Measurements from ENCODE around the gene DCST1.

DCST1 gene

DNA sequence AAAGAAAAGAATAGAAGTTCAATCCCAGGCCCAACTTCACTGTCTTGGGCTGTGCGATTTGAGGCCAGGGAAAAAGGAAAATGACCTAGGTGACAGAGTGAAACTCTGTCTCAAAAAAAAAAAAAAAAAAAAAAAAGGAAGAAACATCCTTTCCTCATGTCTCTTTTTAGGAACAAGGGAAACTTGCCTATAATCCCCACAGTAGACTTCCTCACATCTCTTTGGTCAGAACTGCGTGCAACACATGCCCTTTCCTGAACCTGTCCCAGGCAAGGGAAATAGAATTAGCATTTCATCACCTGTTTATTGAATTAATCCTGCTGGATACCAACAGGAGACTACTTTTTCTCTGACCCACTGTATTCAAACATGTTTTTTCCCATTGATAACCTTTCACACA, 2.3 kb downstream of the DCST1 start:
- no peak for DNase-seq

DNA sequence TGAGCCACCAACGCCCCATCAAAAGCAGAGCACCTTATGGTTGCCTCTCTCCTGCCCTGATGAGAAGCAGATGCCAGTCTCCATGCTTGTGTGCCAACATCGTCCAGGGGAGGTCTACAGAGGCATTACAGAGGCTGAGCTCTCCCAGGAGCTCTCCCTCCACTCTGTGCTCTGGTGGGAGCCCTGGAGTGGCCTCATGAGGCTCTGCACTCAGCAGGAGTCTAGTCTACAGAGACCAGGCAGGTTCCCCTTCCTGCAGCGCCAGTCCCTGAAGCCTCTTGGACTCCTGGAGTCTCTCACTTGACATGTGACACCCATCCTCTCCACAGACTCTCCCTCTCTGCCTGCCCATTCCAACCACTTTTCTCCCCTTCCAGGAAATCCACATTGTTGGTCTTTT, 3.4 kb downstream of the DCST1 start:
- no peak for DNase-seq

DNA sequence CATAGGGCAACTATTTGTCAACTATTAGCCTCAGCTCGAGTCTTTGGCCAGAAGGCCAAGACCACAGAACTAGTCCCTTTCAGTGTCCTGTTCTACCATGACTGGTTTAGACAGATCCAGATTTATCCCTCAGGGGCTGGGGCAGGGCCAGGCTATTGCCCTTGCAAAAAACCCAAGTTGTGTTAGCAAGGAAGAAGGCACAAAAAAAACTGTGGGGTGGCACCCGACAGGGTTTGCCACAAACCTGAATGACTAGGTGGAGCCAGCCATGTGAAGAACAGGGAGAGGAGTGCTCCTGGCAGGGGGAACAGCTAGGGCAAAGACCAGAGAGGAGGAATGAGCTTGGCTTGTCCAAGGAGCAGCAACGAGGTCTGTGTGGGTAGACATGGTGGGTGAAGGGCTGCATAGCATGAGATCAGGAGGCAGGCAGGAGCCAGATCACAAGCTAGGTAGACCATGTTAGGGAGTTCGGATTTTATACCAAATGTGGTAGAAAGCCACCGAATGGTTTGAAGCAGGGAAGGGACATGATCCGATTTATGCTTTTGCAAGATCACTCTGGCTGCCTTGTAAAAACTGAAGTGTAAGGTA, 4.3 kb downstream of the DCST1 start:
- no peak for DNase-seq

- DNase-seq = no peak
Measured at GRCh38 chr1:155038602-155039307, 5.1 kb downstream of the DCST1 start.

DNA sequence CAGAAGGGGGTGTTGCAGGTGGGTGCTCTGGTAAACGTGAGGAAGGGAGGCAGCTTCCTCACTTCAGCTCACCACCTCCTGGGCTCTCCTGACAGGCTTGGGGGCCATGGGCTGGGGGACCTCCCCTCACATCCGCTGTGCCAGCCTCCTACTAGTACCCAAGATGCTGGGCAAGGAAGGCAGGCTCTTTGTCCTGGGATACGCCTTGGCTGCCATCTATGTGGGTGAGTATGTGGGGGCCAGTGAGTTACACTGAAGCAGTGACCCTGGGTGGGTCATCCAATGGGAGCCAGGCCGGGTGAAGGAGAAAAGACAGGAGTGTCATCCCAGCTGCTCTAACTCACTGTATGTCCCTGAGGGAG, 5.7 kb downstream of the DCST1 start:
- no peak for DNase-seq

DNA sequence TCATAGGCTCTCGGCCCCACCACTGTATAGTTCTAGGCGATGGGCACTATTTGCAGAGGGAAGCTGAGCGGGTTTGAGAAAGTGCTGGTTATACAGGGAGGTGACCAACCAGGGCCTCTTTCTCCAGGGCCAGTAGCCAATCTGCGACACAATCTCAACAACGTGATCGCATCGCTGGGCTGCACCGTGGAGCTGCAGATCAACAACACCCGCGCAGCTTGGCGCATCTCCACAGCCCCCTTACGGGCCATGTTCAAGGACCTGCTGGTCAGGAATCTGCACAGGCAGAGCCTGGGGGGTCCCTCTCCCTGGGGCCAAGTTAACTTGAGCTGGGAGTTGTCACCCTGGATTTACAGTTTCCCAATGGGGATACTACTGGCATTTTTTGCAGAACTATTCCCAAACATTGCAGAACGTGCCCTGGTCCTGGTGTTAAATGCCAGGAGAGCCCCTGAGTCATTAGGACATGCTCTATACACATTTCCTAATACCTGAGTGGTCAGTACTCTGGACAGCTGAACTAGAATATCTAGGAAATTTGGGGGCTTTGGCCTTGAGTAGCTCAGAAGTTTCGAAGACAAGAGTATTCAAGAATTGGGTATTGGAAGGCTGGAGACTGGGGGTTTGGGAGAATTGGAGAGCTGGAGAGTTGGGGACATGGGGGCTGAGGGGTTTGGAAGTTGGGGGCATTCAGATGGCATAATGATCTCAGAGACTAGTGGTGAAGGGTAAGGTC, 6.9 kb downstream of the DCST1 start:
- DNase-seq = no peak

- DNase-seq = no peak
Measured at GRCh38 chr1:155042789-155043188, 9.2 kb downstream of the DCST1 start.

- no peak for DNase-seq
Measured at GRCh38 chr1:155043301-155043702, 9.7 kb downstream of the DCST1 start.

GRCh38 chr1:155043793-155044192, 10.2 kb downstream of the DCST1 start:
- no peak for DNase-seq

DNA sequence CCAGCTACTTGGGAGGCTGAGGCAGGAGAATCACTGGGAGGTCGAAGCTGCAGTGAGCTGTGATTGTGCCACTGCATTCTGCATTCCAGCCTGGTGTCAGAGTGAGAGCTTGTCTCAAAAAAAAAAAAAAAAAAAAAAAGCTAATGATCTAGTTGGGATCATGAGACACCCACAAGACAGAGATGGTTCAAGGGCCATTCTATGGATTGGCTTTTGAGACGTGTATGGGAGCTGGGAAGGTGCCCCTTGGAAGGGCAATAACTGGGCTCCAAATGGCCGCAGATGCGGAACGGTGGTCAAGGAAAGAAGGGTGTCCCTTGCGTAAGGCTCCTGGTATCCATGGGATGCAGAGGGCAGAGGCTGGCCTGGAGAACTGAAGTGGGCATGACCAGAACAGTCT, 10.7 kb downstream of the DCST1 start:
- no peak for DNase-seq

GRCh38 chr1:155044812-155045657, 11.4 kb downstream of the DCST1 start:
- peak; percentile 64 for DNase-seq

DNA sequence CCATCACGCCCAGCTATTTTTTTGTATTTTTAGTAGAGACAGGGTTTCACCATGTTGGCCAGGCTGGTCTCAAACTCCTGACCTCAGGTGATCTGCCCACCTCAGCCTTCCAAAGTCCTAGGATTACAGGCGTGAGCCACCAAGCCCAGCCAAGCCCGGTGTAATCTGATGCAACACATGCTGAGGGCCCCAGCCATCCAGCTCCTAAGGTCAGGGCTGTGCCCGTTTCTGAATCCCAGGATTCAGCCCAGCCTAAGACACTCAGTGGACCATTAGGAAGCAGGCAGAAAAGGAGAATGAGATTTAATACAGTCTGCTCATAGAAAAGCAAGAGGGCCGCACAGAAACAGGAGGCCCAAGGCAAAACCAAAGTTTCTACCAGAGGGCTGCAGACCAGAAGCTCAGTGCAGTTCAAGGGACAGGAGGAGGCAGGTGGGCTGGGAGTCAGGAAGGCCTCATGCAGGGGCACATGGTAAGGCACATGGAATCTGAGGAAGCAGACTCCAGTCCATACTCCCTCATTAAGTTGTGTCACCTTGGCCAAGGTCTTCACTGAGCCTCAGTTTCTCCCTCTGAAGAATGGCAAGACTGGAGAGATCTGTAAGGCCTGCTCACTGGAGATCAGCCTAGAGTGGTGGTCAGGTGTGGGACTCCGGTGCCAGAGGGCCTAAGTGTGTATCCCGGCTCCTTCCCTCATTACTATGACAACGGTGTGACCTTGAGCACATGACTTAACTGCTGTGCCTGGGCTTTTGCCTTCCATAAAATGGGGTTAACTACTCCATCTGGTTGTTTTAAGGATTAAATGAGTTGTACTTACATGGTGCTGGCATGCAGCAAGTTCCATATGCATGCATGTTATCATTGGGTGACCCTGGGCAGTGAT, 15.1 kb downstream of the DCST1 start:
- DNase-seq = no peak

- no peak for DNase-seq
Measured at GRCh38 chr1:155049651-155050559, 16.3 kb downstream of the DCST1 start.

DNA sequence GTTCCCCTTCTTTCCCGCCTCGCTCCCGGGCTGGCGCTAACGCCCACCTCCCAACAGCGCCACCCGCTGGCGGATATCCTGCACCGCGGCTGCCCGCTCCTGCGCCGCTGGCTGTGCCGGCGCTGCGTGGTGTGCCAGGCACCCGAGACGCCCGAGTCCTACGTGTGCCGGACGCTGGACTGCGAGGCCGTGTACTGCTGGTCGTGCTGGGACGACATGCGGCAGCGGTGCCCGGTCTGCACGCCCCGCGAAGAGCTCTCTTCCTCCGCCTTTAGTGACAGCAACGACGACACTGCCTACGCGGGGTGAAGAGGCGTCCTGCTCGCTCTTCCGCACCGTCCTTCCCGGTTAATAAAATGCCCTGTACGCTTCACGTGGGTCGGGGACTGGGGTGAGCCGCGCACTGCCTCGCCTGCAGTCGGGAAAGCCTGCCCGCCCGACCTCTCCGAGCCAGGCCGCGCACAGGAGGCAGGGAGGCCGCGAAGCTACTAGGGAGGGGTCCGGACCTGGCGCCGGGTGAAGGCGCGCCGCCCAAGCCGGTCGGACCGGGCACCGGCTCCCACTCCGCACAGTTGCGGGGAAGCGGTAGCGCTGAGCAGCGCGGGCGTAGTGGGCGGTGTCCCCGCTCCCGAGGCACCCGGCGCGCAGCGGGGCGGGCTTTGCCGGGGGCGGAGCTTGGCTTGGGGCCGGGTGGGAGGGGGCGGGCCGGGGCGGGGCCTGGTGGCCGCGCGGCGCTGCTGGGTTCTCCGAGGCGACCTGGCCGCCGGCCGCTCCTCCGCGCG, 17.1 kb downstream of the DCST1 start, which contains the start of gene ADAM15:
TSS of gene ADAM15 (plus strand) at position 757 of the 782 bp plus-strand sequence. CDS start 71 bp downstream, outside the sequence.
- DNase-seq = peak; percentile 82

GRCh38 chr1:155051342-155051776, 17.7 kb downstream of the DCST1 start:
- no peak for DNase-seq

DNA sequence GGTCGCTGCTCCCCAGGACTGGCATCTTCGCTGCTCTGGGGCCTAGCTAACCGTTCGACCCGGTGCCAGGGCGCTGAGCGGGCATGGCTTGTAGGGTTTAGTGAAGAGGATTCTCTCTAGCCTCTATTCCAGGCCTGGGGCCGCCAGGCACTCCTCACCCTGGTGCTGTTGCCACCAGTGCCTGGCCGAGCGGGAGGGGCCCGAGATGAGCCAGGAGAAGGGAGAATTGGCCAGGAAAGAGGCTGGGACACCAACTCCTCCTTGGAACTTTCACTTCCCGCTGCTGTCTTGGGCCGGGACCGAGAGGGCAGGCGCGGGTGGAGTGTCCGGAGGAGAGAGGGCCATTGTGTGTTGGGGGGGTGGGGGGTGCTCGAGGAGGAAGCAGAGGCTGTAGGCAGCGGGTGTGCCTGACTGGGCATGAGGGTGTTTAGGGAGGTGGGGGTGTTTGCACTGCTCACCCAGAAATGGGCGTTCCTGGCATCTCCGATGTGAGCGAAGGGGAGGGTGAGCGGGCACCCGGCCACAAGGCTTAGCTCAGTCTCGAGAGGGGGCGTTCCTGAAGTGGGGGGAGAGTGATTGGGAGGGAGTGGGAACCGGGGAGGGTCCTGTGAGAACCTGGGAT, 18.3 kb downstream of the DCST1 start:
- DNase-seq = peak; percentile 55

GRCh38 chr1:155052439-155053395, 19.1 kb downstream of the DCST1 start:
- peak; percentile 21 for DNase-seq

GRCh38 chr1:155053531-155054105, 20.0 kb downstream of the DCST1 start:
- DNase-seq = no peak
